Fibroblast of the aortic adventitia (primary cell): ENCODE data around the gene SLC9A9. TPM values are rescaled to one million over a fixed set of nuclear protein-coding genes. Genes with fewer than 3 reads are reported as not detected.
"Not testable (repeated sequence)": the region's sequence is repeated elsewhere in the genome, so short reads cannot be mapped to it uniquely, and the experiment has no call there.

Experiments
- DNase-seq: peaks from one replicate; pipeline ENCODE4 v3.0.0-alpha.2; 2010; ENCODE audit warnings: low read depth
- H3K4me3 ChIP-seq: 2 replicates; pipeline ENCODE4 v1.5.1; 2011; ENCODE audit warnings: low read depth, mild to moderate bottlenecking, control low read depth, low read length, moderate library complexity
- CTCF ChIP-seq: IDR thresholded peaks from 2 replicates; pipeline ENCODE4 v1.5.1; 2011; ENCODE audit warnings: mild to moderate bottlenecking, low read length, control low read depth, inconsistent platforms; ENCODE audit not compliant: insufficient read depth
- total RNA-seq: library from RNA; depleted of rRNA; stranded (reverse); fragments of >200 nt; gene quantifications from 2 replicates; pipeline ENCODE4 v1.2.3, GENCODE V29; 2012; ENCODE audit warnings: low replicate concordance

SLC9A9 gene
- total RNA-seq, 1 donor, result 23.8 TPM

- no peak for TF ChIP-seq CTCF
- DNase-seq, result no peak
- H3K4me3 ChIP-seq, result no peak overlapping the region
Observed at GRCh38 chr3:143700431-143700975, 147.8 kb downstream of the SLC9A9 start.

- DNase-seq, result no peak
- H3K4me3 ChIP-seq, result no peak overlapping the region
- TF ChIP-seq CTCF, result no peak
Observed at GRCh38 chr3:143699424-143699823, 148.8 kb downstream of the SLC9A9 start.

GRCh38 chr3:143698682-143699303 lies 149.5 kb downstream of the SLC9A9 start:
- TF ChIP-seq CTCF, result no peak
- no peak for DNase-seq
- H3K4me3 ChIP-seq, result no peak overlapping the region

- no peak for TF ChIP-seq CTCF
Observed at GRCh38 chr3:143697975-143698374, 150.3 kb downstream of the SLC9A9 start.

GRCh38 chr3:143695333-143695732 lies 152.9 kb downstream of the SLC9A9 start:
- not testable (repeated sequence) for DNase-seq

More at GRCh38 chr3:143697975-143698374, 150.3 kb downstream of the SLC9A9 start:
- no peak for DNase-seq
- no peak overlapping the region for H3K4me3 ChIP-seq

GRCh38 chr3:143693506-143693905 lies 154.8 kb downstream of the SLC9A9 start:
- no peak for TF ChIP-seq CTCF

More at GRCh38 chr3:143695333-143695732, 152.9 kb downstream of the SLC9A9 start:
- H3K4me3 ChIP-seq, result not testable (repeated sequence)

GRCh38 chr3:143686638-143687197 lies 161.6 kb downstream of the SLC9A9 start:
- H3K4me3 ChIP-seq, result no peak overlapping the region
- no peak for DNase-seq
- no peak for TF ChIP-seq CTCF

More at GRCh38 chr3:143693506-143693905, 154.8 kb downstream of the SLC9A9 start:
- H3K4me3 ChIP-seq, result no peak overlapping the region
- DNase-seq, result no peak
